Measurements from ENCODE around the gene UROD.

The UROD gene

DNA sequence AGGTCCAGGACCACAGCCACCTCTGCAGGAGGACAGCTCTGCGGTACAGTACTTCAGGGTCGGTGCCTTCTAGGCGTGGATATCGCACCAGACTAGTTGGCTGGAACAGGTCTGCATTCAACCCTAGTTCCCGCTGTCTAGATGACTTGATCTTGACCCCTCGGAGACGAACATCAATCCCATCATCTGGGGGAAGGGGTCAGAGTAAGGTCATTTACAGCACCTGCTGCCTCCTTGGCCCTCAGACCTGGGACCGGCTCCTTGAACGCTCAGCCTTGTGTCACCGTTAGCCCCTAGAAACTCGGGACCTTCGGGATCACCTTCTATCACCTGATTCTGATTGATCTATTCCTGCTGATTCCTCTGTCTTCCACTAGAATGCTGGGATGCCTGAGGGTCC, 3.5 kb upstream of the UROD start:
- no peak for DNase-seq (ENCODE audit: low spot score)

GRCh38 chr1:45009296-45009865, 2.7 kb upstream of the UROD start:
- DNase-seq (ENCODE audit: low spot score): no peak

GRCh38 chr1:45009956-45010854, 1.8 kb upstream of the UROD start:
- DNase-seq (ENCODE audit: low spot score): peak; percentile 17

GRCh38 chr1:45010855-45011811, 921 bp upstream of the UROD start, which contains the start of gene HECTD3:
Gene HECTD3 (minus strand): TSS chr1:45011324. CDS start chr1:45011257, 67 bp downstream.
- peak; percentile 91 for DNase-seq (ENCODE audit: low spot score)

GRCh38 chr1:45012639-45013278, 705 bp downstream of the UROD start:
- DNase-seq (ENCODE audit: low spot score): peak; percentile 82

DNA sequence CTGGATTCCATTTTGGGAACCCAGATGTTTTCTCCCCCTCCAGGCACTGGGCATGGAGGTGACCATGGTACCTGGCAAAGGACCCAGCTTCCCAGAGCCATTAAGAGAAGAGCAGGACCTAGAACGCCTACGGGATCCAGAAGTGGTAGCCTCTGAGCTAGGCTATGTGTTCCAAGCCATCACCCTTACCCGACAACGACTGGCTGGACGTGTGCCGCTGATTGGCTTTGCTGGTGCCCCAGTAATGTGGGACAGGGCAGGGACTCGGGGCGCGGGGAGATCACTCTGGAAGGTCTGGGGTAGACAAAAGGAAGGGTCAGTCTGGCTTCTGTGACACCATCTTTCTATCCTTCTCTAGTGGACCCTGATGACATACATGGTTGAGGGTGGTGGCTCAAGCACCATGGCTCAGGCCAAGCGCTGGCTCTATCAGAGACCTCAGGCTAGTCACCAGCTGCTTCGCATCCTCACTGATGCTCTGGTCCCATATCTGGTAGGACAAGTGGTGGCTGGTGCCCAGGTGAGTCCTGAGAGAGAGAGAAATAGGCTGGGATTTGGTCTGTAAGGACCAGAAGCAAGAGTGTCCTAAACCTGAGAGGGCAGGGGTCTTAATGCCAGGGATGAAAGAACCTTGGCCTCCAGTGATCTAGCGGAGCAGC, 1.6 kb downstream of the UROD start:
- DNase-seq (ENCODE audit: low spot score): no peak

GRCh38 chr1:45014321-45015028, 2.4 kb downstream of the UROD start:
- peak; percentile 93 for DNase-seq (ENCODE audit: low spot score)

- no peak for DNase-seq (ENCODE audit: low spot score)
Observed at GRCh38 chr1:45015683-45016082, 3.6 kb downstream of the UROD start.

DNA sequence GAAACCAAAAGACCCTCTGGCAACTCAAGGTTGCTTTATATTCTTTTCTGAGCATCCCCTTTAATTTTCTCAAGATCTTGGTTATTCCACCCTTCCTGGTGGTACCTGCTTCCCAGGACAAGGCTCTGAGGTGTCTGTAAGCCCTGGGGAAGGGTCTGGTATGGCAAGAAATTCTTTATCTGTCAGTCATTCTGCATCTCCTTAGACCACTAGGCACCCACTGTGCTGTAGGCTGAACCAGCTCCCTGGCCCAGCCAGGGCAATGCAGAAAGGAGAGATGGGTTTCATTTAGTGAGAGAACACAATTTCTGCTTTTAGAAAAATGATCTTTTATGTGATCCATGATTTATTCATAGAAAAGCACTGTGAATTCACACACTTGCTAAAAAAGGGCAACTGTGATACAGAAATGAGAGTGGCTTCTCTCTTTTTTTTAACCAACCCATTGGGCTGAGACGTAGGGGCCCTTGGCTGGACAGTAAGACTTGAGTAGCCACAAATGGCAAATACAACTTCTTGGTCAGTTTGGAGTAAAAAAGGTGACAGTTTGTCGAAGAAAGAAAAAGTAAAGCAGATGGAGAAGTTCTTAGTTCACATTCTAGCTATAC, 4.1 kb downstream of the UROD start:
- DNase-seq (ENCODE audit: low spot score): no peak

GRCh38 chr1:45016767-45017166, 4.7 kb downstream of the UROD start:
- DNase-seq (ENCODE audit: low spot score): no peak

GRCh38 chr1:45018599-45019230, 6.7 kb downstream of the UROD start:
- DNase-seq (ENCODE audit: low spot score): peak; percentile 94

DNA sequence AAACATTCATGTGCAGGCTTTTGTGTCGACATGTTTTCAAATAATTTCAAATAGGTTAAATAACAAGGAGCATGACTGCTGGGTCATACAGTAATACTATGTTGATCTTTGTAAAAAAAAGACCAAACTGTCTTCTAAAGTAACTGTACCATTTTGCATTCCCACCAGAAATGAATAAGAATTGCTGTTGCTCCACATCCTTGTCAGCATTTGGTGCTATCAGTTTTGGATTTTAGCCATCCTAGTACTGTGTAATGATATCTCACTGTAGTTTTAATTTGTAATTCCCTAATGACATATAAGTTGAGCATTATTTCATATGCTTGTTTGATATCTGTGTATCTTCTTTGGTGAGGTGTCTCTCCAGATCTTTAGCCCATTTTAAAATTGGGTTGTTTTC, 11.6 kb downstream of the UROD start:
- no peak for DNase-seq (ENCODE audit: low spot score)

DNA sequence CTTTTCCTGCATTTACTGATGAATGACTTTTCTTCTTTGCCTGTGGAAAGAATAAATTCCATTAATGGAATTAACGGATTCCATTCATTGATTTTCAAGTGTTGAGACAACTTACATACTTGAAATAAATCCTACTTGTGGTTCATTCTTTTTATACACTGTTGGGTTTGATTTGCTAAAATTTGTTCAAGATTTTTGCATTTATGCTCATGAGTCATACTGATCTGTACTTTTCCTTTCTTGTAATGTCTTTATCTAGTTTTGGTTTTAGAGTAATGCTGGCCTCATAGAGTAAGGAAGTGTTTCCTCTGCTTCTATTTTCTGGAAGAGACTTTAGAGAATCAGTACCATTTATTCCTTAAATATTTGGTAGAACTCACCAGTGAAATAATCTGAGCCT, 14.4 kb downstream of the UROD start:
- no peak for DNase-seq (ENCODE audit: low spot score)

DNA sequence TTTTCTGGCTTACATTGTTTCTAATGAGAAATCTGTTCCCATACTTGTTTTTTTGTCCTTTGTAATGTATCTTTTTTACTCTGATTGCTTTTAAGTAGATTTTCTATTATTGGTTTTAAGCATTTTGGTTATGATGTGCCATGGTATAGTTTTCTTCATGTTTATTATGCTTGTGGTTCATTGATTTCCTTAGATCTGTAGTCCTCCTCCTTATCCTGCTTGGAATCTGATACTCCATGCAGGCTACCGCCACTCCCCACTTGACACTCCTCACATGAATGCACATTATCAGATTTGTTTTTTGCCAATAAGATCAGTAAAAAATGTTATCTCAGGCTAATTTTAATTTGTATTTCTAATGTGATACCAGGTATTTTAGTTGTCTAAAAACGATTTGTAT, 20.8 kb downstream of the UROD start:
- no peak for DNase-seq (ENCODE audit: low spot score)

- DNase-seq (ENCODE audit: low spot score): no peak
Observed at GRCh38 chr1:45033356-45033755, 21.3 kb downstream of the UROD start.

DNA sequence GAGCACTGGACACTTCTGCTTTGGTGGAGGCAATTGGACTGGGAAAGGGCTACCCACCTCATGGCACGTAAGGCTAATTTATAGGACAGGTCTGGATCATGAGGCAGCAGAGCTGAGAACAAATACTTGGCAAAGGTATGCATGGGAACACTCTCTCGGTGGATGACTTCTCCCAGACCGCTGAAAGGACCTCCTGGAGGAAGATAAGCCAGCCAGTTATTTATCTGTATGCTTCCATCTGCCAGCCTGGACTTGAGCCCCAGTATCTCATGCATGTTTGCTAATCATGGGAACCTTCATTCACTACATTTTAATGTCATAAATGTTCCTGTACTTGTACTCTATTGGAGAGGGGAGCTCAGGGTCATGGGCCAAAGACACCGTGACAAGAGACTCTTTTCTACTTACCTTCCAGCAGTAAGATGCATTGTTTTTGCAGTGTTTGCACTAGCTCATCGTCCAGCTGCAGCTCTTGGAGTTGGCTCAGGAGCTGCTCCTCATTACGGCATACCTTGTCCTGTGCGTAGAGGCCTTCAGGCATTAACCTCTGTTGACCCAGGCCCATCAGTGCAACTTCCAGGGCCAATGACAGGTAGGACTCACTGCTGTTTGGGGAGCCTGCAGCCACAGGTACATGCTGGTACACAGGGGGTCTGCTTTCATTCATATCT, 23.7 kb downstream of the UROD start:
- peak; percentile 91 for DNase-seq (ENCODE audit: low spot score)

- DNase-seq (ENCODE audit: low spot score): no peak
Observed at GRCh38 chr1:45037456-45037855, 25.4 kb downstream of the UROD start.

DNA sequence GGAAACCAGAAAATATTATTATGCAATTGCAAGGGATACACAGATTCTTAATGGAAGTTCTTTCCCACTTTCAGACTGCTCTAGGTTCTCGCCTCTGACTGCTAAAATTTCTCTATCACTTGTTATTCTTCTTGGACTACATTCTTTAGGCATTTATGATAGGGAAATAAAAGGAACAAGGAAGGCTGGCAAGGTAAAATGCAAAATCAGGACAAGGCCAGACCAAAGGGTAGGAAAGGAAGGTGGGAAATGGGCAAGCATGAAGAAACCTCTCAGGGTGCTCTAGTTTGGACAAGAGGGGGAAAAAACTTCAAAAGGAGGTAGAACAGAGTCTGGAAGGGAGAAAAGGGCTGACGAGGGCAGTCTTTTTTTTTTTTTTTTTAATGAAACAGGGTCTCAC, 26.2 kb downstream of the UROD start:
- no peak for DNase-seq (ENCODE audit: low spot score)

All from cerebellar cortex (tissue), 1 donor.